GM12891 (cell line): ENCODE measurements around the gene DYRK4. TPM values are rescaled to one million over a fixed set of nuclear protein-coding genes. Genes with fewer than 3 reads are reported as not detected.
"Not testable (repeated sequence)": the region's sequence is repeated elsewhere in the genome, so short reads cannot be mapped to it uniquely, and the experiment has no call there.

ENCODE experiments used
- DNase-seq: peaks from one replicate; pipeline ENCODE4 v3.0.0; 2011; ENCODE audit warnings: low spot score; ENCODE audit not compliant: insufficient read length
- FAIRE-seq: peaks from 2 replicates; lab custom pipeline; 2011; peaks lifted over from hg19 to GRCh38; lab: Jason Lieb, UNC
- PAX5 ChIP-seq: IDR thresholded peaks from 2 replicates; pipeline ENCODE4 v1.6.1; 2011; ENCODE audit warnings: low read length, moderate library complexity, mild to moderate bottlenecking; ENCODE audit not compliant: insufficient read depth, severe bottlenecking
- POLR2A ChIP-seq: IDR thresholded peaks from 2 replicates; pipeline ENCODE4 v1.6.1; 2011; ENCODE audit warnings: low read depth, low read length, control low read depth
- POLR2AphosphoS5 ChIP-seq: IDR thresholded peaks from 2 replicates; pipeline ENCODE4 v1.6.1; 2011; ENCODE audit warnings: low read depth, low read length, control low read depth
- POU2F2 ChIP-seq: IDR thresholded peaks from 2 replicates; pipeline ENCODE4 v1.6.1; 2011; ENCODE audit warnings: low read depth, mild to moderate bottlenecking, control low read depth, low read length, moderate library complexity
- SPI1 ChIP-seq: IDR thresholded peaks from 2 replicates; pipeline ENCODE4 v1.6.1; 2011; ENCODE audit warnings: low read depth, low read length, control low read depth
- TAF1 ChIP-seq: IDR thresholded peaks from 2 replicates; pipeline ENCODE4 v1.6.1; 2011; ENCODE audit warnings: low read depth, low read length, control low read depth
- polyA plus RNA-seq: library from polyadenylated mRNA; unstranded; fragments of >200 nt; gene quantifications from one replicate; pipeline ENCODE4 v1.2.1, GENCODE V29; 2012; ENCODE audit warnings: low read depth, missing spikeins, inconsistent platforms; ENCODE audit not compliant: missing spikeins

DYRK4 gene
- 33.6 TPM for polyA plus RNA-seq

GRCh38 chr12:4562034-4562657, at the start of gene DYRK4:
Gene DYRK4 (plus strand): TSS chr12:4562208. CDS start chr12:4562246, 38 bp downstream.
- no peak for DNase-seq
- no peak for FAIRE-seq
- TF ChIP-seq SPI1 (no peak), POU2F2 (no peak)

- FAIRE-seq (no peak), DNase-seq (no peak)
- TF ChIP-seq SPI1 = no peak
- no peak for TF ChIP-seq POU2F2
- no peak for TF ChIP-seq POLR2A
- TF ChIP-seq TAF1 = no peak
- no peak for TF ChIP-seq PAX5
- TF ChIP-seq POLR2AphosphoS5 = no peak
Measured at GRCh38 chr12:4518106-4518728, 43.8 kb upstream of the DYRK4 start.

GRCh38 chr12:4523443-4523842, 38.6 kb upstream of the DYRK4 start:
- not testable (repeated sequence) for DNase-seq, FAIRE-seq

- FAIRE-seq = no peak
Measured at GRCh38 chr12:4526923-4527546, 35.0 kb upstream of the DYRK4 start.

GRCh38 chr12:4530160-4530559, 31.8 kb upstream of the DYRK4 start:
- TF ChIP-seq POLR2AphosphoS5 = no peak
- TF ChIP-seq PAX5 = no peak
- TF ChIP-seq POLR2A = no peak
- TF ChIP-seq POU2F2 = no peak
- TF ChIP-seq SPI1 = no peak
- TF ChIP-seq TAF1 = no peak
- DNase-seq = no peak
- no peak for FAIRE-seq

More at GRCh38 chr12:4526923-4527546, 35.0 kb upstream of the DYRK4 start:
- no peak for TF ChIP-seq POLR2A
- no peak for TF ChIP-seq POLR2AphosphoS5
- TF ChIP-seq POU2F2 = no peak
- TF ChIP-seq PAX5 = no peak
- TF ChIP-seq TAF1 = no peak
- no peak for TF ChIP-seq SPI1
- DNase-seq = no peak

- TF ChIP-seq SPI1 (no peak), POU2F2 (no peak), POLR2AphosphoS5 (no peak), POLR2A (no peak), TAF1 (no peak), PAX5 (no peak)
- DNase-seq = no peak
- FAIRE-seq = no peak
Measured at GRCh38 chr12:4530982-4531586, 30.9 kb upstream of the DYRK4 start.

- FAIRE-seq (peak; percentile 9), DNase-seq (no peak)
- no peak for TF ChIP-seq PAX5
- no peak for TF ChIP-seq POU2F2
- no peak for TF ChIP-seq POLR2AphosphoS5
- TF ChIP-seq TAF1 = no peak
- TF ChIP-seq POLR2A = no peak
- TF ChIP-seq SPI1 = no peak
Measured at GRCh38 chr12:4535092-4535491, 26.9 kb upstream of the DYRK4 start.

GRCh38 chr12:4535871-4536270, 26.1 kb upstream of the DYRK4 start:
- TF ChIP-seq TAF1 = no peak
- no peak for TF ChIP-seq POLR2AphosphoS5
- no peak for TF ChIP-seq SPI1
- no peak for TF ChIP-seq POU2F2
- no peak for TF ChIP-seq PAX5
- DNase-seq (no peak), FAIRE-seq (no peak)

GRCh38 chr12:4538207-4539160, 23.5 kb upstream of the DYRK4 start, which contains the start of gene RAD51AP1:
Gene RAD51AP1 (plus strand): TSS chr12:4538890. CDS start chr12:4538940, 50 bp downstream.
- TF ChIP-seq TAF1 (peak; percentile 82), POLR2A (peak; percentile 87), POU2F2 (peak; percentile 35; the same call in 1 of the 2 replicates), POLR2AphosphoS5 (peak; percentile 75), PAX5 (no peak), SPI1 (no peak)
- FAIRE-seq (peak; percentile 100), DNase-seq (peak; percentile 39)
